ENCODE data around the gene WNT9B.

GRCh38 chr17:46820592-46821450 lies 30.6 kb upstream of the WNT9B start:
- TF ChIP-seq CTCF (IDR thresholded peaks at IDR 0.05; ENCODE audit: insufficient read depth, low read length) (no peak), POLR2AphosphoS5 (IDR thresholded peaks at IDR 0.05; ENCODE audit: low read depth) (no peak), GABPA (IDR thresholded peaks at IDR 0.05; ENCODE audit: low read depth) (no peak), SPI1 (IDR thresholded peaks at IDR 0.05; ENCODE audit: borderline replicate concordance, low read depth) (no peak)
- TF ChIP-seq, protein P1, sequence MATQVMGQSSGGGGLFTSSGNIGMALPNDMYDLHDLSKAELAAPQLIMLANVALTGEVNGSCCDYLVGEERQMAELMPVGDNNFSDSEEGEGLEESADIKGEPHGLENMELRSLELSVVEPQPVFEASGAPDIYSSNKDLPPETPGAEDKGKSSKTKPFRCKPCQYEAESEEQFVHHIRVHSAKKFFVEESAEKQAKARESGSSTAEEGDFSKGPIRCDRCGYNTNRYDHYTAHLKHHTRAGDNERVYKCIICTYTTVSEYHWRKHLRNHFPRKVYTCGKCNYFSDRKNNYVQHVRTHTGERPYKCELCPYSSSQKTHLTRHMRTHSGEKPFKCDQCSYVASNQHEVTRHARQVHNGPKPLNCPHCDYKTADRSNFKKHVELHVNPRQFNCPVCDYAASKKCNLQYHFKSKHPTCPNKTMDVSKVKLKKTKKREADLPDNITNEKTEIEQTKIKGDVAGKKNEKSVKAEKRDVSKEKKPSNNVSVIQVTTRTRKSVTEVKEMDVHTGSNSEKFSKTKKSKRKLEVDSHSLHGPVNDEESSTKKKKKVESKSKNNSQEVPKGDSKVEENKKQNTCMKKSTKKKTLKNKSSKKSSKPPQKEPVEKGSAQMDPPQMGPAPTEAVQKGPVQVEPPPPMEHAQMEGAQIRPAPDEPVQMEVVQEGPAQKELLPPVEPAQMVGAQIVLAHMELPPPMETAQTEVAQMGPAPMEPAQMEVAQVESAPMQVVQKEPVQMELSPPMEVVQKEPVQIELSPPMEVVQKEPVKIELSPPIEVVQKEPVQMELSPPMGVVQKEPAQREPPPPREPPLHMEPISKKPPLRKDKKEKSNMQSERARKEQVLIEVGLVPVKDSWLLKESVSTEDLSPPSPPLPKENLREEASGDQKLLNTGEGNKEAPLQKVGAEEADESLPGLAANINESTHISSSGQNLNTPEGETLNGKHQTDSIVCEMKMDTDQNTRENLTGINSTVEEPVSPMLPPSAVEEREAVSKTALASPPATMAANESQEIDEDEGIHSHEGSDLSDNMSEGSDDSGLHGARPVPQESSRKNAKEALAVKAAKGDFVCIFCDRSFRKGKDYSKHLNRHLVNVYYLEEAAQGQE (IDR thresholded peaks at IDR 0.05; ENCODE audit: insufficient replicate concordance, low read depth) = no peak

Measured in HL-60 (cell line).